A172 (cell line): ENCODE measurements around the gene MORN1. TPM values are rescaled to one million over a fixed set of nuclear protein-coding genes. Genes with fewer than 3 reads are reported as not detected.

Experiments used
- DNase-seq: peaks from one replicate; pipeline ENCODE4 v3.0.0-alpha.2; 2015; ENCODE audit warnings: low spot score
- total RNA-seq: library from RNA; depleted of rRNA; stranded (reverse); fragments of >200 nt; shearing (Covaris generic); gene quantifications from 2 replicates; pipeline ENCODE4 v1.2.3, GENCODE V29; 2014

MORN1 gene
- total RNA-seq, 1 experiment from 2014 or later: 5.1 TPM

- DNase-seq: no peak
Observed at GRCh38 chr1:2404890-2405511, 13.6 kb upstream of the MORN1 start.

GRCh38 chr1:2404142-2404889 lies 13.0 kb upstream of the MORN1 start:
- no peak for DNase-seq

GRCh38 chr1:2403273-2403672 lies 11.9 kb upstream of the MORN1 start:
- no peak for DNase-seq

- DNase-seq: no peak
Observed at GRCh38 chr1:2402420-2402819, 11.1 kb upstream of the MORN1 start.

- DNase-seq: no peak
Observed at GRCh38 chr1:2400950-2401649, 9.7 kb upstream of the MORN1 start.

GRCh38 chr1:2400576-2400909 lies 9.2 kb upstream of the MORN1 start:
- DNase-seq: no peak

- no peak for DNase-seq
Observed at GRCh38 chr1:2399890-2400575, 8.7 kb upstream of the MORN1 start.

- DNase-seq: no peak
Observed at GRCh38 chr1:2398871-2399270, 7.5 kb upstream of the MORN1 start.

GRCh38 chr1:2397007-2397679 lies 5.8 kb upstream of the MORN1 start:
- DNase-seq: no peak

GRCh38 chr1:2396476-2396875 lies 5.1 kb upstream of the MORN1 start:
- no peak for DNase-seq

GRCh38 chr1:2396059-2396458 lies 4.7 kb upstream of the MORN1 start:
- DNase-seq: no peak

GRCh38 chr1:2395245-2395644 lies 3.9 kb upstream of the MORN1 start:
- no peak for DNase-seq

- DNase-seq: no peak
Observed at GRCh38 chr1:2394761-2395160, 3.4 kb upstream of the MORN1 start.

- no peak for DNase-seq
Observed at GRCh38 chr1:2394220-2394619, 2.9 kb upstream of the MORN1 start.

GRCh38 chr1:2393471-2393877 lies 2.1 kb upstream of the MORN1 start:
- no peak for DNase-seq

- DNase-seq: no peak
Observed at GRCh38 chr1:2392686-2393085, 1.3 kb upstream of the MORN1 start.

- DNase-seq: no peak
Observed at GRCh38 chr1:2391931-2392509, 666 bp upstream of the MORN1 start.

GRCh38 chr1:2389644-2390043 lies 1.7 kb downstream of the MORN1 start:
- DNase-seq: no peak

- DNase-seq: no peak
Observed at GRCh38 chr1:2388004-2388913, 3.1 kb downstream of the MORN1 start.
